LNCaP clone FGC (cell line): ENCODE measurements around the gene TTLL3.
"Not testable (repeated sequence)": the region's sequence is repeated elsewhere in the genome, so short reads cannot be mapped to it uniquely, and the experiment has no call there.

Experiments
- DNase-seq: peaks from one replicate; pipeline ENCODE4 v3.0.0-alpha.2; 2011; ENCODE audit warnings: low read depth
- H3K4me3 ChIP-seq: 2 replicates; pipeline ENCODE4 v1.5.1; 2011; ENCODE audit warnings: mild to moderate bottlenecking, low read depth, low read length, control low read depth
- TF ChIP-seq, protein P1 (sequence below): IDR thresholded peaks from 2 replicates; pipeline ENCODE4 v1.5.1; 2012; ENCODE audit warnings: mild to moderate bottlenecking; ENCODE audit not compliant: control insufficient read depth, insufficient read depth; ENCODE audit errors: extremely low read depth

The TTLL3 gene

GRCh38 chr3:9848860-9849259, 38.8 kb downstream of the TTLL3 start:
- H3K4me3 ChIP-seq, DNase-seq: not testable (repeated sequence)
- TF ChIP-seq, protein P1, sequence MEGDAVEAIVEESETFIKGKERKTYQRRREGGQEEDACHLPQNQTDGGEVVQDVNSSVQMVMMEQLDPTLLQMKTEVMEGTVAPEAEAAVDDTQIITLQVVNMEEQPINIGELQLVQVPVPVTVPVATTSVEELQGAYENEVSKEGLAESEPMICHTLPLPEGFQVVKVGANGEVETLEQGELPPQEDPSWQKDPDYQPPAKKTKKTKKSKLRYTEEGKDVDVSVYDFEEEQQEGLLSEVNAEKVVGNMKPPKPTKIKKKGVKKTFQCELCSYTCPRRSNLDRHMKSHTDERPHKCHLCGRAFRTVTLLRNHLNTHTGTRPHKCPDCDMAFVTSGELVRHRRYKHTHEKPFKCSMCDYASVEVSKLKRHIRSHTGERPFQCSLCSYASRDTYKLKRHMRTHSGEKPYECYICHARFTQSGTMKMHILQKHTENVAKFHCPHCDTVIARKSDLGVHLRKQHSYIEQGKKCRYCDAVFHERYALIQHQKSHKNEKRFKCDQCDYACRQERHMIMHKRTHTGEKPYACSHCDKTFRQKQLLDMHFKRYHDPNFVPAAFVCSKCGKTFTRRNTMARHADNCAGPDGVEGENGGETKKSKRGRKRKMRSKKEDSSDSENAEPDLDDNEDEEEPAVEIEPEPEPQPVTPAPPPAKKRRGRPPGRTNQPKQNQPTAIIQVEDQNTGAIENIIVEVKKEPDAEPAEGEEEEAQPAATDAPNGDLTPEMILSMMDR, result peak; percentile 55

DNA sequence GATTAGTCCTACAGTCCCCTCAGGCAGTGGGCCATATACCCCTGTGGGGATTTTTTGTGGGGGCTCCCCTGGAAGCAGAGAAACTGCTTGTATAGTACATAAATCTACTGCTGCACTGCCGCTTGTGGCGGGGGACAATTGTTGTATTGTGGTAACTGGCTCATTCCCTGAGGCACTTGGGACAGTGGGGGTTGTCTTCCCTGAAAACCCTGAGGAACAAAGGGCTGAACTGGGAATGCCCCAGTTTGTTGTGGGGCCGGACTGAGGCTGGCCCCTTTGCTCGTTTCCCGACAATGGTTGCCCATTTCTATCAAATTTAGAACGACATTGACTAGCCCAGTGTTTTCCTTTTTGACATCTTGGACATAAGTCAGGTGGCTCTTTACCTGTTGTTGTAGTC, 41.3 kb downstream of the TTLL3 start:
- H3K4me3 ChIP-seq, DNase-seq: not testable (repeated sequence)

GRCh38 chr3:9851926-9852325, 41.9 kb downstream of the TTLL3 start:
- DNase-seq, H3K4me3 ChIP-seq: not testable (repeated sequence)

GRCh38 chr3:9852528-9852927, 42.5 kb downstream of the TTLL3 start:
- no peak overlapping the region for H3K4me3 ChIP-seq
- DNase-seq, result no peak
- TF ChIP-seq, protein P1, result no peak

- not testable (repeated sequence) for DNase-seq
Measured at GRCh38 chr3:9854291-9854940, 44.4 kb downstream of the TTLL3 start.

GRCh38 chr3:9855594-9855993, 45.5 kb downstream of the TTLL3 start:
- DNase-seq, result no peak
- no peak overlapping the region for H3K4me3 ChIP-seq
- TF ChIP-seq, protein P1, result no peak

More at GRCh38 chr3:9854291-9854940, 44.4 kb downstream of the TTLL3 start:
- H3K4me3 ChIP-seq, result not testable (repeated sequence)

DNA sequence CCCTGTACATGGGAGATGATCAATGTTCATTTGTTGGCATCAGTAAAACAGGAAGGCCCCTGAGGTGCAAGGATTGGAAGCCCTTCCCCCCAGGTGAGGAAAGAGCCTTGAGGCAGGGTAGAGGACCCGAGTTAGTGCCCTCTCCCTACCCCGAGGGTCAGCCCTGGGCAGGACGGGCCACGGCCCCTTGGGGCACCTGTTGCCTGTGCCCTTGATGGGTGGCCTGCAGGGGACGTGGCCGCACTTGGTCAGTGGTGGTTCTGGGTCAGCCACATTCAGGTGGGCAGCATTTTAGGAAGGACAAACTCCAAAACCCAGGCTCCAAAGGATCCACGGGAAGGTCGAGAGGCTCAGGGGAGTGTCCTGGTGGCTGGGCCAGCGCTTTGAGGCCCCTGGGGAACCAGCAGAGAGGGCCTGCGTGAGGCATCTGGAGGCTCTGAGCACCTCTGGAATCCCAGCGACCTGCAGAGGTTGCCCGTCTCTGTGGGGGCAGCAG, 49.5 kb downstream of the TTLL3 start:
- TF ChIP-seq, protein P1, result no peak
- no peak overlapping the region for H3K4me3 ChIP-seq
- no peak for DNase-seq

GRCh38 chr3:9861201-9861600, 51.1 kb downstream of the TTLL3 start:
- TF ChIP-seq, protein P1, result no peak
- no peak overlapping the region for H3K4me3 ChIP-seq
- DNase-seq, result no peak
